HG03521 (cell line): Measurements from ENCODE around the gene CAMK1G.

ENCODE experiments used
- ATAC-seq: cut with Tn5 transposase; IDR thresholded peaks from one replicate; pipeline ENCODE4 v1.9.1; 2021; ENCODE audit warnings: mild to moderate bottlenecking, moderate library complexity; ENCODE audit not compliant: unreplicated experiment

The CAMK1G gene

GRCh38 chr1:209583408-209583807 is at the start of gene CAMK1G:
Gene CAMK1G, plus strand, starts transcription at chr1:209583714. Its CDS starts 11,270 bp downstream, at chr1:209594984.
- ATAC-seq, result no peak

GRCh38 chr1:209534496-209535250 is 48.8 kb upstream of the CAMK1G start:
- no peak for ATAC-seq

DNA sequence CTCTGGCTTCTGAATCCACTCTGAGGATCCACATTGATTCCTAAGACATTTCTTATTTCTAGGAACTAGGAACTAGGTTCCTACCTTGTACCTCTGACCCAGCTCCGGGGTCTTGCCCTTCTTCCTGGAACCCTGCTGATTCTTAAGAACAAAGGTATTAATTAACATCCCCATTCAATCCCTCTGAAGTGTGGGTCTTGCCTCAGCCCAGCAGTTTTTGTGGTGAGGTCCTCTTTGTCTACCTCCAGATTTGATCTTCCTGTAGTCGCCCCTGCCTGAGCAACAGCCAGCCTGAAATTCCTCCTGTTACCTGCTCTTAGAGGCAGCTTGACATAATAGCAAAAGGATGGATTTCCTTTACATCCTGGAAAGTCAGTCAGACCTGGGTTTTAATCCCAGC is 46.7 kb upstream of the CAMK1G start:
- no peak for ATAC-seq

DNA sequence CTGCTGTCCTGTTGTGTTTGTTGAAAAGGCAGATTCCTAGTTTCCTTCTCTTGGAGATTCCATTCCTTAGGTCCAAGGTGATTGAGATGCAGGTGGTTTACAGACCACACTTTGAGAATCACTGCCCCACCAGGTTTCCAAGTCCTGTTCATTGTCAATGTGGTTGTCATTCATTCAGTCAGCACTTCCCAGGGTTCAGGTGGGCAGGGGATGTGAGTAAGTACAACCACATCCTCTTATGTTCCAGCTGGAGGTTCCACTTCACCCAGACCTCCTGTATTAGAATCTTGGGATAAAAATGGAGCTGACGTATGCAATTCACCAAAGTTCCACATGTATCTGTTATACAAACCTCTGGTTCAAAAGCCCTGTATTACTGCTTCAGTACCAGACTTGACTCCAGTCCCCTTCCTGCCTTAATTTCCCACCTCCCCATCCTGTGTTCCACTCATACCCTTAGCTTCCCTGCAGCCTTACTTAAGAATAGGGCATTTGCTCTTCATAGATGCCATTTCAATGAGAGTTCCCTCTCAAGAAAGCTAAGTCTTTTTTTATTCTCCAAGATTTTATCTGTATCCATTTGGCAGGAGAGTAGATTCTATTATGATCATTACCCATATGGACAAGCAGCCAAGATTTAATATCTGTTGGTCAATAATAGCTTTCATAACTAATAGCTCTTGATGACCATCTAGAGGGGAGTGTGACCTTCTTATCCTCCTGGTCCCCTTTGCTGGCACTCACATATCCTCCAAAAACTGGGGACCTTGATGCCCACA is 46.0 kb upstream of the CAMK1G start:
- ATAC-seq, result no peak

DNA sequence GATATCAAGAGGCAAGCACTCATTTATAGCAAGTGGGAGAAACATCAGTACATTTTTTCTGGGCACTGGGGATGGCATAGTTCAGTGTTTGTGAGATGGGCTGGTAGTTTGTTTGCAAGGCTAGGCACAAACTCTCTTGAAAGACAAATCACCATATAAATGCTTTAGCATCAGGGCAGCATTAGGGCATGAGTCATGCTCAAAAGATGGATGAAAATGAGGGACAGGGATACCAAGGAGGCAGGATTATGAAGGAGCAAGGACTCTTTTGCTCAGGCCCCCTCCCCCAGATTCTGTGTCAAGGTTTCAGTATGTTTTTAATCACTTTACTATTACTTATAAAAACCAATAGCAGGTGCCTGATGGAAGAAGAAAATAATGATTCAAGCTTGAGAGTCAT is 43.9 kb upstream of the CAMK1G start:
- ATAC-seq, result no peak

GRCh38 chr1:209542585-209542984 is 40.9 kb upstream of the CAMK1G start:
- ATAC-seq, result no peak

- ATAC-seq, result no peak
These were observed 39.4 kb upstream of the CAMK1G start for GRCh38 chr1:209544098-209544497.

GRCh38 chr1:209545423-209545822 is 38.1 kb upstream of the CAMK1G start:
- no peak for ATAC-seq

DNA sequence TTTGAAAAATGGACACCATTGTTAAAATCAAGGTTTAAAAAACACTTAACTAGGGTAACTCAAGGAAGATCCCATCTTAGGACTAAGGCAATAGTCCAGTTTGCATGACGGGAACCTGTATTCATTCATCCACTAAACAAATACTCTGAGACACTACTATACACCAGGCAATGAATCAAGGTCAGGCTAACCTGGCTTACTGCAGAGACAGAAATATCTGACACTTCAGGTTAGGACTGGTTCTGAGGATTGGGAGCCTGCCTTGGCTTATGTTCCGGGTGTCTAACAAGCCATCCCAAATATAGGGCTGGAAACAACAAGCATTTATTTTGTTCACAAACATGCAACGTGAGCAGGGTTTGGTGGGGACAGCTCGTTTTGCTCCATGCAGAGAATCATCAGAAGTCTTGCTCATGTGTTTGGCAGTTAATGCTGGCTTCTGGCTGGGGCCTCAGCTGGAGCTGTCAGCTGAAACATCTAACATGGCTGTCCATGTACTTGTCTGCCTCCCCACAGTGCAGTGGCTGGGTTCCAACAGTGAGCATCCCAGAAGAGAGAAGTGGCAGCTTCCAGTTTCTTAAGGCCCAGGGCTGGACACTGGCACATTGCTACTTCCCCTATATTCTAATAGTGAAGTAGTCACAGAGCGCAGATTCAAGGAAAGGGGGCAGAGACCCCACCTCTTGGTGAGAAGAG is 37.0 kb upstream of the CAMK1G start:
- ATAC-seq, result no peak

DNA sequence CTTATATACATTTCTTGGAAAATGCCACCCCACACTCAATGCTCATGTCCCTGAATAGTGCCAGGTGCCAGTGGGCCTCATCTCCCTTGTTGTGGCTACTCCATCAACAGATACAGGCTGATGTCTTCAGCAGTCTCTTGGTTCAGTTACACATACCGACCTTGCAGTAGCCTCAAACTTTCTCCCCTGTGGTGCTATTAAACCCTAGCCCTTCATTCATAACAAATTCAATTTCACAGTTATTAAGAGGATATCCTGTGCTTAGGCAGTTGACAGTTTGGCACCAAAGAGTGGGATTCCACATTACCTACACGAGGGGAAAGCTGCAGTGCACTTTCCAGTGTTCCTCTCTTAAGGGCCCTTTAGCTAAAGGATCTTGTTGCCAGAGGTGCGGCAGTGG is 35.9 kb upstream of the CAMK1G start:
- no peak for ATAC-seq

DNA sequence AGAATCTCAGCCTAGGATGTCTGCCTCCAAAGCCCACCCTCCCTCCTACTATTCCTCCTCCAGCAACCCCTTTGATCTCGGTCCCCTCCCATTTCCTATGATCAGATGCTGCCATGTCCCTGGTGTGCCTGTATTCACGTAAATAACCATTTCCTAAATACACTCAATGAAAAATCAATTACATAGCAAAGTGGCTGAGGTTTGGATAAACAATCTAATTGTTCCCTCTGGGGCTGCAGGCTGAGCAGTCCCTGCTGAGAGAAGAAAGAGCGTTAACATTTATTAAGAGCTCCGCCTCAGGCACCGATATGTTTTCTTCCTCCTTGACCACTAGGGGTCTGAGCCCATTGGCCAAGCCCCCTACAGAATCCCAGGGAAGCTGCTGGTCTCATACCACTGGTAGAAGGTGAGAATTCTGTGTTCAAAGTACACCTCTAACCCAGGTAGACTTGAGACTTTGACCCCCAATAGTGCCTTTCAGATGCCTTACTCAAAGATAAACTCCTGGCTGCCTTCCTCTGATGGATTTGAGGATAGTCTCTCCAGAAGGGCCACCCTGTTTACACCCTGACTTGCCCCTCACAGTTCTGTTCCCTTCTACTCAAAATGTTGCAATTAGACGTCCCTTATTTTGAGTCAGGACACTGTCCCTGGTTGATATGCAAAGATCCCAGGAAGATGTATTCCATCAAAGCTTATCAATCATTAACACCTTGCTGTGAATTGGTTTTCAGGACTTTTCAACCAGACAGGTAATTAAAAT is 33.9 kb upstream of the CAMK1G start:
- ATAC-seq, result no peak

DNA sequence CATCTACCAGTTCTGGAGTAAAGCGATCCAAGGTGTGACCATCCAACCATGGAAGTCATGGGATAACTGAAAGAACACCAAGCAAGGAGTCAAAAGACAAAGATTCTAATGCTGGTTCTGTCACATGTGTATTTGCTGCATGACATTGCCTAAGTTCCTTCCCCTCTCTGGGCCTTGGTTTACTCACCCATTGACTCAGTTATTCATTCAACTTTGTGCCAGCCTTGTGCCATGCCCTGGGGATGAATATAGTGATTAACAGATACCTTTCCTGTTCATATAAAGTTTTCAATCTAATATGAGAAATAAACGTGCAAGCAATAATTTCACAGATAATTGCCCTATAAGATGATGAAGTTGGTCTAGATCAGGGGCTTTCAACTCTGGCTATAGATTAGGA is 33.0 kb upstream of the CAMK1G start:
- ATAC-seq, result no peak

DNA sequence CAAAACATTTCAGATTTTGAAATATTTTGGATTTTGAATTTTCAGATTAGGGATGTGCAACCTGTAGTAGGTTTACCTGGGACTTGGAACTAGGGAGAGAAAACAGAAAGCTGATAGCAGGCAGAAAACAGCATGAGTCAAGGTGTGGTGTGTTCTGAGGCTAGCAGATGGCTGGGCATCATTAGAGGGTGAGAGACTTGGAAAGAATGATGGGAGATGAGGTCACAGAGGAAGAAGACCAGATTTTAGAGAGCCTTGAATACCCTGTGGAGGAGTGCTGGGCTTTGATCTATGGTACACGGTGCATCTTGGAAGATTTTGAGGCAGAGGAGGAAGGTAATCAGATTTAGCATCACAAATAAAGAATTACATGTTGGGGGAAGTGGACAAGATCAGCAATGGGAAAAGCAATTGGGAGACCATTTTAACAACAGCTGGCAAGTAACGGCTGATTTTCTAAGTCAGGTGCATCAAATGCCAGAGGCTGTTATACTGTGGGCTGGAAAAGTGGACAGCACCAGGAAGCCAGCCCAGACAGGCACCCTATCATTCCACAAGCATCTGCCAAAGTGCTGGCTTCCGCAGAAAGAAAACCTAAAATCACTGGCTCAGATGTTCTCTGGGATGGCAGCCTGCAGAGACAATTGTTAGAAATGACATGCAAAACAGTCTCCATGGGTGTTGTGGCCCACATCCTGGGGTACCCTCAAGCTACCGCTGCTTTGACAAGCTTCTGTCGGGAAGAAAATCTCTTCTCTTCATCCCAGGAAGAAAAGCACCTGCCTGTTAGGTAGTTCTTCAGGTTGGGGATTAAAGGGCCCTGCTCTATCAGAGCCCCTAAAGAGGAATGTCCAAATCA is 30.9 kb upstream of the CAMK1G start:
- no peak for ATAC-seq

DNA sequence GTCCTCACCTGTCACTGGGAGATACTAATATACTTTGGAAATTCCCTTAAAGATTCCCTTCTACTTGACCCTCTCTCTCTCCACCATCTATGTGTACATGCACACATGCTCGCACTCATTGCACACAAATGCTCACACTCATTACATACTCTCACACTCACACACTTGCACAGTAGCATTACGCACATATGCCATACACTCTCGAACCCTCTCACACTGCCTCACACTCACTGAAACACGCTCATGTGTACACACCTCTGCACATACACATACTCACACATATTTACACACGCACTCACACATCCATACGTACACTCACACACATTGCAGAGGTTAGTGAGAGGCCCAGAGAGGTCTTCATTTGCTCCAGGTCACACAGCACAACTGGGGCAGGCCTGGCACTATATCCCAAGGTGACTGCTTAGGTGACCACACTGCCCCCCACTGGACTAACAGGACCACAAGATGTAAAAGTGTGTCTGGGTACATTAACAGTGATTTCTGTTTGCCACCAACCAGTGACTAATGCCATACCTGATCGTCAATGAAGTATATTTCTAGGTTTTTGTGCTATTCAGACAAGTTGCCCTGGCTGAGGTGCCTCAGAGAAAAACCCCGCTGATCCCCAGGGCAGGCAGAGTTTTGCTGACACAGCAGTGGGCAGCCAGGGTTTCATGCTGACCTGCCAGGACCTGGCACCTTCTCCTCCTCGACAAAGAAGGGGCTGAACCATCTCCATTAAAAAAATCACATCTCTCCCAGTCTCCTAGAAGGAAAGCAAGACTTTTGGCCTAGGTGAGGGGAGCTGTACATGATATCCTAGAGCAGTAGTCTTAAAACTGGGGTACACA is 28.5 kb upstream of the CAMK1G start:
- no peak for ATAC-seq

DNA sequence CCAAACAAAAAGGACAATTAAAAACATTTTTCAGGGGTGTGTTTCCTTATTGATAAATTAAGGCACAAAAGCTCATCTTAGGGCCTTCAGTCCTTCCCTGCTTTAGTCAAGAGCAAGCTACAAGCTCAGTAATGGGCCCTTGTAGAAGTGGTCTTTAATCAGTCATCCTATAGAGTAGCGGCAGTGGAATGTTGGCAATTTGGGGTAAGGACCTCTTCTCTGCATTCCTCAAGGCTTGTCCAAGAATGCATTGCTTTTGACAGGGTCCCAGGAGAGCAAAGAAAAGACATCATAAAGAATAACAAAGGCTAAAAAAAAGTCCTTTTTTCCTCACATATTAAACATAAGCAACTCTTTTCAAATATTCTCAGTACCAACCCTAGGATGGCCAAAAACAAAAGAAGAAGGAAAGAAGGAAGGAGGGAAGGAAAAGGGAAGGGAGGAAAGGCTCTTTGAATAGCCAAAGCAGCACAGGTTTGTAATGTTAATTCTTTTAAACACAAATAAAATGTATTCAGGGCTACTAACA is 27.3 kb upstream of the CAMK1G start:
- ATAC-seq, result no peak

DNA sequence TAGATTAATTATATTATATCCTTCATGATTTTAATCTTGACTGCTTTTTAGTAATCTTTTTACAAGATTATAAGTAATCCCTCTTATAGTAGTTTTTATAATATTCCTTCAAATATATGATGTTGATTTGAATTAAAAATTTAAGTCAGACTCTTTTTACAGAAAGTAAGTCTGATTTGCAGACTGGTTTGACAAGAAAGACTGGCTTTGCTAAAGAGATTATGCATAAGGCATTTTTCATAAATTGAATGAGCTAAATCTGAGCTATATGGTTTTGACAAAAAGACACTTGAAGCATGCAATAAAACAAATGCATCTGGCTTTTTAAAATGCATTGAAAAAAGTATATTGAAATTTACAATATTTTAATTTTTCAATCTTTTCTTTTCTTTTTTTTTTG is 26.3 kb upstream of the CAMK1G start:
- ATAC-seq, result no peak

GRCh38 chr1:209560529-209560928 is 23.0 kb upstream of the CAMK1G start:
- no peak for ATAC-seq

DNA sequence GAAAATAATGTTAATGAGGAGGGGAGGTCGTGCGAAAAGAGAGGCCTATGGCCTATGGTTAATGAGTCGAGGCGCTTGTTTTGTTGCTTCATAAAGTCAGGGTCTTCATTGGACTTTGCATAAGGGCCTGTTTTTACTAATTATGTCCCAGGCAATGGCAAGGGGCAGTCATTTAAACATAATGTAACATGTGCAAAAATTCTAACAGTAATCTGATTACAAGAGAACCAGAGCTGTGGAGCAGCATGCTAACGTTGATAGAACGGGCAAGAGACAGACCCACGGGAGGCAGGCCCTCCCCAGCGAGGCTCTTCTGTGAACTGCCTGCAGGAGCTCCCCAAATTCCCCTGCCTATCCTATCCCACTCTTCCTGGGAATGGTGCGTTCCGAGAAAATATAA is 22.6 kb upstream of the CAMK1G start:
- no peak for ATAC-seq

GRCh38 chr1:209561532-209561931 is 22.0 kb upstream of the CAMK1G start:
- no peak for ATAC-seq
